Caco-2 (cell line): Measurements from ENCODE around the gene NEDD1. TPM values are rescaled to one million over a fixed set of nuclear protein-coding genes. Genes with fewer than 3 reads are reported as not detected.

Source experiments
- BruUV-seq: library from RNA; stranded (reverse); fragments of 400-500 nt; replicated peaks from 2 replicates; lab custom pipeline; 2021; lab: Mats Ljungman, UMichigan
- CTCF ChIA-PET: fragments of 300-600 bp; sonication (Branson Sonifier 250); formaldehyde crosslinking; loops from one replicate; lab custom pipeline; 2022; ENCODE audit warnings: antibody characterized with exemption; lab: Charles Lee
- POLR2A ChIA-PET: fragments of 300-600 bp; sonication (Branson Sonifier 250); formaldehyde crosslinking; loops from one replicate; lab custom pipeline; 2022; ENCODE audit warnings: antibody characterized with exemption; lab: Charles Lee
- DNase-seq, 2 experiments: peaks; one replicate each; pipeline versions ENCODE4 v3.0.0 to v3.0.0-alpha.2; 2020 to 2022
- H3K27me3 ChIP-seq: replicated peaks from 2 replicates; pipeline ENCODE4 v1.6.0; 2011; ENCODE audit warnings: low read length; ENCODE audit not compliant: control insufficient read depth, insufficient read depth
- H3K36me3 ChIP-seq: 2 replicates; pipeline ENCODE4 v1.5.1; 2011; ENCODE audit warnings: low read length; ENCODE audit not compliant: control insufficient read depth, insufficient read depth
- H3K4me1 ChIP-seq: fragments of 250-450 bp; sonication (Bioruptor Pico); 2 replicates; pipeline ENCODE4 v1.5.1; 2020; ENCODE audit warnings: mild to moderate bottlenecking
- H3K4me3 ChIP-seq: 2 replicates; pipeline ENCODE4 v1.5.1; 2011; ENCODE audit warnings: low read depth, mild to moderate bottlenecking, control low read depth, low read length
- H3K9me3 ChIP-seq: fragments of 250-450 bp; sonication (Bioruptor Pico); 2 replicates; pipeline ENCODE4 v1.5.1; 2020; ENCODE audit warnings: mild to moderate bottlenecking, moderate library complexity
- H3K27ac Mint-ChIP-seq: one replicate; pipeline ENCODE4 v1.8.0; 2022; ENCODE audit warnings: mixed read lengths; ENCODE audit not compliant: unreplicated experiment
- H3K27me3 Mint-ChIP-seq: one replicate; pipeline ENCODE4 v1.8.0; 2022; ENCODE audit warnings: mixed read lengths; ENCODE audit not compliant: insufficient read depth, unreplicated experiment
- H3K36me3 Mint-ChIP-seq: one replicate; pipeline ENCODE4 v1.8.0; 2022; ENCODE audit warnings: mild to moderate bottlenecking, mixed read lengths; ENCODE audit not compliant: insufficient read depth, unreplicated experiment
- H3K4me1 Mint-ChIP-seq: one replicate; pipeline ENCODE4 v1.8.0; 2022; ENCODE audit warnings: low read depth, mixed read lengths; ENCODE audit not compliant: unreplicated experiment
- H3K4me3 Mint-ChIP-seq: one replicate; pipeline ENCODE4 v1.8.0; 2022; ENCODE audit warnings: mild to moderate bottlenecking, moderate library complexity, mixed read lengths; ENCODE audit not compliant: unreplicated experiment
- H3K9me3 Mint-ChIP-seq: one replicate; pipeline ENCODE4 v1.8.0; 2022; ENCODE audit warnings: mixed read lengths; ENCODE audit not compliant: unreplicated experiment
- intact Hi-C: fragments of 100-400 bp; cut with micrococcal nuclease; formaldehyde crosslinking; loops from one replicate; pipeline ENCODE4 v1.10.0; 2022; ENCODE audit not compliant: unreplicated experiment
- total RNA-seq: library from RNA; stranded (reverse); gene quantifications from 2 replicates; pipeline ENCODE4 v1.2.3, GENCODE V29; 2022
- TF ChIP-seq, protein P1 (sequence below), 2 experiments: fragments of 200-600 bp in 1 of 2; IDR thresholded peaks; 1 replicate in 1 of 2; 2 replicates in 1 of 2; pipeline versions ENCODE4 v1.5.1 to v1.8.0; 2011 to 2022; ENCODE audit warnings: antibody characterized with exemption in 1 of 2, control low read depth in 1 of 2, inconsistent platforms in 1 of 2, low read depth in 1 of 2, low read length in 1 of 2, mild to moderate bottlenecking in 1 of 2, moderate library complexity in 1 of 2; ENCODE audit not compliant: insufficient read depth in 1 of 2, severe bottlenecking in 1 of 2, unreplicated experiment in 1 of 2

The NEDD1 gene
- total RNA-seq, 1 experiment from 2014 or later = 21.9 TPM

DNA sequence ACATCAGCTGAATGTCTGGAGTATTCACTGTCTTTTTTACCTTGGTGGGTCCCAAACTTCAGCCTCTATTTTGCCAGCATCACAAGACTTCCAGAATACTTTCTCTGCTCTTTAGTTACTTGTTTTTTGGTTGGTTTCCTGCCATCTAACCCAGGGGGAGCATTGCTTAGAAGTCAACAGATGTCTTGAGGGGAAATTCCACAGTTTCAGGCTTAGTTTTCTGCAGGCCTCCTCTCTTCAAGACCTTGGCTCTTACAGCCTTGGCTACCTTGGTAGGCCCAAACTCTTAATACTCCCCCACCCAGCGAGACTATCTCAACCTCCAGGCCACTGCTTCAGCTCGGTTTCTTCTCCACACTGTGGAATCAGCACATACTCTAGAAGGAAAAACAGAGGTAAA lies 41.7 kb downstream of the NEDD1 start:
- POLR2A ChIA-PET = no interaction called here

GRCh38 chr12:96979532-96979931 lies 72.5 kb downstream of the NEDD1 start:
- TF ChIP-seq, protein P1, sequence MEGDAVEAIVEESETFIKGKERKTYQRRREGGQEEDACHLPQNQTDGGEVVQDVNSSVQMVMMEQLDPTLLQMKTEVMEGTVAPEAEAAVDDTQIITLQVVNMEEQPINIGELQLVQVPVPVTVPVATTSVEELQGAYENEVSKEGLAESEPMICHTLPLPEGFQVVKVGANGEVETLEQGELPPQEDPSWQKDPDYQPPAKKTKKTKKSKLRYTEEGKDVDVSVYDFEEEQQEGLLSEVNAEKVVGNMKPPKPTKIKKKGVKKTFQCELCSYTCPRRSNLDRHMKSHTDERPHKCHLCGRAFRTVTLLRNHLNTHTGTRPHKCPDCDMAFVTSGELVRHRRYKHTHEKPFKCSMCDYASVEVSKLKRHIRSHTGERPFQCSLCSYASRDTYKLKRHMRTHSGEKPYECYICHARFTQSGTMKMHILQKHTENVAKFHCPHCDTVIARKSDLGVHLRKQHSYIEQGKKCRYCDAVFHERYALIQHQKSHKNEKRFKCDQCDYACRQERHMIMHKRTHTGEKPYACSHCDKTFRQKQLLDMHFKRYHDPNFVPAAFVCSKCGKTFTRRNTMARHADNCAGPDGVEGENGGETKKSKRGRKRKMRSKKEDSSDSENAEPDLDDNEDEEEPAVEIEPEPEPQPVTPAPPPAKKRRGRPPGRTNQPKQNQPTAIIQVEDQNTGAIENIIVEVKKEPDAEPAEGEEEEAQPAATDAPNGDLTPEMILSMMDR (IDR thresholded peaks at IDR 0.05; ENCODE audit: insufficient read depth in 1 of 2, low read depth in 1 of 2, low read length in 1 of 2, severe bottlenecking in 1 of 2, unreplicated experiment in 1 of 2) = no peak
- POLR2A ChIA-PET = no interaction called here
- H3K9me3 Mint-ChIP-seq = no peaks in the 10 kb centered on the region
- CTCF ChIA-PET = interaction anchor here (0.6 kb wide), 1 partner anchor 1614 kb away, joined by 6 read pairs; no protein-coding TSS in a partner anchor
- DNase-seq = no peak
- BruUV-seq = no TSS peak
- intact Hi-C loops = no loop called here
- no peak overlapping the region for H3K4me3 Mint-ChIP-seq
- H3K36me3 ChIP-seq = no peaks in the 10 kb centered on the region
- H3K4me1 ChIP-seq = no peaks in the 10 kb centered on the region
- H3K36me3 Mint-ChIP-seq = no peaks in the 10 kb centered on the region
- no peaks in the 10 kb centered on the region for H3K27me3 ChIP-seq
- H3K27ac Mint-ChIP-seq = no peak overlapping the region
- no peaks in the 10 kb centered on the region for H3K27me3 Mint-ChIP-seq
- no peaks in the 10 kb centered on the region for H3K4me1 Mint-ChIP-seq
- no peaks in the 10 kb centered on the region for H3K9me3 ChIP-seq
- no peak overlapping the region for H3K4me3 ChIP-seq

More for the DNA sequence above, 41.7 kb downstream of the NEDD1 start:
- Mint-ChIP-seq H3K36me3 (peaks cover 4% of the 10 kb centered on the region), H3K27me3 (no peaks in the 10 kb centered on the region), H3K27ac (no peak overlapping the region), H3K4me3 (no peak overlapping the region), H3K9me3 (no peaks in the 10 kb centered on the region), H3K4me1 (no peaks in the 10 kb centered on the region)
- H3K4me3 ChIP-seq = no peak overlapping the region
- TF ChIP-seq, protein P1 (IDR thresholded peaks at IDR 0.05; ENCODE audit: insufficient read depth in 1 of 2, low read depth in 1 of 2, low read length in 1 of 2, severe bottlenecking in 1 of 2, unreplicated experiment in 1 of 2) = no peak
- no peaks in the 10 kb centered on the region for H3K4me1 ChIP-seq
- BruUV-seq = no TSS peak
- intact Hi-C loops = no loop called here
- H3K27me3 ChIP-seq = no peaks in the 10 kb centered on the region
- H3K9me3 ChIP-seq = no peaks in the 10 kb centered on the region
- no peaks in the 10 kb centered on the region for H3K36me3 ChIP-seq
- no peak for DNase-seq
- CTCF ChIA-PET = no interaction called here

DNA sequence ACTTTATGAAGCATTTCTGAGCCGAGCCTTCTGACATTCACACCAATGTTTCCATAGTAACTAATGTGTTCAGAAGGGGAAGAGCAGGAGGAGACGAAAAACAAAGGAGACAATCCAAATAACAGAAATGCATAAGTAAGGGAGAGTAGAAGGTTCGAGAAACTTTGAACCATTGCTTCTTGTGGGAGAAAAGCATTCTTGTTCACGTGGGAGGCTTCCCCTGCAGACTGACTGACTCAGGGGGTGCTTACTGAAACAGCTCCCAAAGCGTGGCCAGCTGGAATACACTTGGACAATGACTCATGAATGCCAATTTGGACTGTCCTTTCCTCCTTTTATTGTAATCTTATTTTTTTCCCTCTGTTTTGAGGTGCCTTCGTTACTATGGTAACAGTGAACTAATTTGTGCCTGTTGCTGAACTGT lies 73.9 kb downstream of the NEDD1 start:
- intact Hi-C loops = loop anchor here (5.0 to 10.0 kb wide), 2 partner anchors 269 to 1394 kb away; no protein-coding TSS in a partner anchor
- H3K27me3 Mint-ChIP-seq = peaks cover 3% of the 10 kb centered on the region
- TF ChIP-seq, protein P1 (IDR thresholded peaks at IDR 0.05; ENCODE audit: insufficient read depth in 1 of 2, low read depth in 1 of 2, low read length in 1 of 2, severe bottlenecking in 1 of 2, unreplicated experiment in 1 of 2) = no peak

More for the DNA sequence above, 73.9 kb downstream of the NEDD1 start:
- H3K4me1 Mint-ChIP-seq = no peaks in the 10 kb centered on the region
- Histone ChIP-seq H3K36me3 (no peaks in the 10 kb centered on the region), H3K9me3 (no peaks in the 10 kb centered on the region), H3K4me1 (peaks cover 5% of the 10 kb centered on the region; the same call in 1 of the 2 replicates), H3K4me3 (no peak overlapping the region), H3K27me3 (no peaks in the 10 kb centered on the region; the same call in 1 of the 2 replicates)
- H3K9me3 Mint-ChIP-seq = no peaks in the 10 kb centered on the region
- H3K4me3 Mint-ChIP-seq = no peak overlapping the region
- ChIA-PET CTCF (no interaction called here), POLR2A (no interaction called here)
- H3K27ac Mint-ChIP-seq = no peak overlapping the region
- BruUV-seq = no TSS peak
- no peaks in the 10 kb centered on the region for H3K36me3 Mint-ChIP-seq
- no peak for DNase-seq
